ENCODE data around the gene CLEC2A.
A peak's percentile ranks its signal among the peaks of the same experiment; 100 is the strongest.
"Not testable (repeated sequence)": the region's sequence is repeated elsewhere in the genome, so short reads cannot be mapped to it uniquely, and the experiment has no call there.

Gene CLEC2A

DNA sequence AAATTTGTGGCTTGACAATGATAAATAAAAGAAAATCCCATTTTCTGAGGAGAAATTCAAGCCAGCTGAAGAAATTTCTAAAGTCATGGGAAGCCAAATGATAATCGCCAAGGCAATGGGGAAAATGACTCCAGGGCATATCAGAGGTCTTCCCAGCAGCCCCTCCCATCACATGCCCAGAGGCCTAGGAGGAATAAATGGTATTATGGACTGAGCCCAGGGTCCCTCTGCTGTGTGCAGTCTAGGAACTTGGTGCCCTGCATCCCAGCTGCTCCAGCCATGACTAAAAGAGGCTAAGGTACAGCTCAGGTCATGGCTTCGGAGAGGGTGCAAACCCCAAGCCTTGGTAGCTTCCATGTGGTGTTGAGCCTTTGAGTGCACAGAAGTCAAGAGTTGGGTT is 43.4 kb upstream of the CLEC2A start:
- TF ChIP-seq, protein P1, sequence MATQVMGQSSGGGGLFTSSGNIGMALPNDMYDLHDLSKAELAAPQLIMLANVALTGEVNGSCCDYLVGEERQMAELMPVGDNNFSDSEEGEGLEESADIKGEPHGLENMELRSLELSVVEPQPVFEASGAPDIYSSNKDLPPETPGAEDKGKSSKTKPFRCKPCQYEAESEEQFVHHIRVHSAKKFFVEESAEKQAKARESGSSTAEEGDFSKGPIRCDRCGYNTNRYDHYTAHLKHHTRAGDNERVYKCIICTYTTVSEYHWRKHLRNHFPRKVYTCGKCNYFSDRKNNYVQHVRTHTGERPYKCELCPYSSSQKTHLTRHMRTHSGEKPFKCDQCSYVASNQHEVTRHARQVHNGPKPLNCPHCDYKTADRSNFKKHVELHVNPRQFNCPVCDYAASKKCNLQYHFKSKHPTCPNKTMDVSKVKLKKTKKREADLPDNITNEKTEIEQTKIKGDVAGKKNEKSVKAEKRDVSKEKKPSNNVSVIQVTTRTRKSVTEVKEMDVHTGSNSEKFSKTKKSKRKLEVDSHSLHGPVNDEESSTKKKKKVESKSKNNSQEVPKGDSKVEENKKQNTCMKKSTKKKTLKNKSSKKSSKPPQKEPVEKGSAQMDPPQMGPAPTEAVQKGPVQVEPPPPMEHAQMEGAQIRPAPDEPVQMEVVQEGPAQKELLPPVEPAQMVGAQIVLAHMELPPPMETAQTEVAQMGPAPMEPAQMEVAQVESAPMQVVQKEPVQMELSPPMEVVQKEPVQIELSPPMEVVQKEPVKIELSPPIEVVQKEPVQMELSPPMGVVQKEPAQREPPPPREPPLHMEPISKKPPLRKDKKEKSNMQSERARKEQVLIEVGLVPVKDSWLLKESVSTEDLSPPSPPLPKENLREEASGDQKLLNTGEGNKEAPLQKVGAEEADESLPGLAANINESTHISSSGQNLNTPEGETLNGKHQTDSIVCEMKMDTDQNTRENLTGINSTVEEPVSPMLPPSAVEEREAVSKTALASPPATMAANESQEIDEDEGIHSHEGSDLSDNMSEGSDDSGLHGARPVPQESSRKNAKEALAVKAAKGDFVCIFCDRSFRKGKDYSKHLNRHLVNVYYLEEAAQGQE (IDR thresholded peaks at IDR 0.05; ENCODE audit: insufficient replicate concordance, low read depth), result no peak
- TF ChIP-seq SPI1 (IDR thresholded peaks at IDR 0.05; ENCODE audit: borderline replicate concordance, low read depth) (no peak), POLR2AphosphoS5 (IDR thresholded peaks at IDR 0.05; ENCODE audit: low read depth) (no peak), GABPA (IDR thresholded peaks at IDR 0.05; ENCODE audit: low read depth) (no peak)
- TF ChIP-seq, protein P2, sequence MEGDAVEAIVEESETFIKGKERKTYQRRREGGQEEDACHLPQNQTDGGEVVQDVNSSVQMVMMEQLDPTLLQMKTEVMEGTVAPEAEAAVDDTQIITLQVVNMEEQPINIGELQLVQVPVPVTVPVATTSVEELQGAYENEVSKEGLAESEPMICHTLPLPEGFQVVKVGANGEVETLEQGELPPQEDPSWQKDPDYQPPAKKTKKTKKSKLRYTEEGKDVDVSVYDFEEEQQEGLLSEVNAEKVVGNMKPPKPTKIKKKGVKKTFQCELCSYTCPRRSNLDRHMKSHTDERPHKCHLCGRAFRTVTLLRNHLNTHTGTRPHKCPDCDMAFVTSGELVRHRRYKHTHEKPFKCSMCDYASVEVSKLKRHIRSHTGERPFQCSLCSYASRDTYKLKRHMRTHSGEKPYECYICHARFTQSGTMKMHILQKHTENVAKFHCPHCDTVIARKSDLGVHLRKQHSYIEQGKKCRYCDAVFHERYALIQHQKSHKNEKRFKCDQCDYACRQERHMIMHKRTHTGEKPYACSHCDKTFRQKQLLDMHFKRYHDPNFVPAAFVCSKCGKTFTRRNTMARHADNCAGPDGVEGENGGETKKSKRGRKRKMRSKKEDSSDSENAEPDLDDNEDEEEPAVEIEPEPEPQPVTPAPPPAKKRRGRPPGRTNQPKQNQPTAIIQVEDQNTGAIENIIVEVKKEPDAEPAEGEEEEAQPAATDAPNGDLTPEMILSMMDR (IDR thresholded peaks at IDR 0.05; ENCODE audit: insufficient read depth, low read length), result no peak
- no peak for DNase-seq (ENCODE audit: low read depth in 1 of 2, low spot score in 1 of 2)
- H3K27ac ChIP-seq (replicated peaks), result no peak overlapping the region
- H3K27me3 ChIP-seq (ENCODE audit: insufficient read depth, poor library complexity, severe bottlenecking), result no peaks in the 10 kb centered on the region
- H3K4me3 ChIP-seq (replicated peaks; ENCODE audit: insufficient read depth, low read length), result no peak overlapping the region

DNA sequence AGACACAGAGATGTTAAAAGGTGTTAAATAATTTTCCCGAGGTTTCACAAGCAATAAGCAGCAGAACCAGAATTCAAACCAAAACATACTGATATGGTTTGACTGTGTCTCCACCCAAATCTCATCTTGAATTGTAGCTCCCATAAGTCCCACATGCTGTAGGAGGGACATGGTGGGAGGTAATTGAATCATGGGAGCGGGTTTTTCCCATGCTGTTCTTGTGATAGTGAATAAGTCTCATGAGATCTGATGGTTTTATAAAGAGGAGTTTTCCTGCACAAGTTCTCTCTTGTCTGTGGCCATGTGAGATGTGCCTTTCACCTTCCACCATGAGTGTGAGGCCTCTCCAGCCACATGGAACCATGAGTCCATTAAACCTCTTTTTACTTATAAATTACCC is 42.6 kb upstream of the CLEC2A start:
- peak overlapping the region; percentile 82 for H3K27ac ChIP-seq (replicated peaks)
- H3K4me3 ChIP-seq (replicated peaks; ENCODE audit: insufficient read depth, low read length); H3K27me3 ChIP-seq (ENCODE audit: insufficient read depth, poor library complexity, severe bottlenecking); DNase-seq (ENCODE audit: low read depth in 1 of 2, low spot score in 1 of 2): not testable (repeated sequence)

DNA sequence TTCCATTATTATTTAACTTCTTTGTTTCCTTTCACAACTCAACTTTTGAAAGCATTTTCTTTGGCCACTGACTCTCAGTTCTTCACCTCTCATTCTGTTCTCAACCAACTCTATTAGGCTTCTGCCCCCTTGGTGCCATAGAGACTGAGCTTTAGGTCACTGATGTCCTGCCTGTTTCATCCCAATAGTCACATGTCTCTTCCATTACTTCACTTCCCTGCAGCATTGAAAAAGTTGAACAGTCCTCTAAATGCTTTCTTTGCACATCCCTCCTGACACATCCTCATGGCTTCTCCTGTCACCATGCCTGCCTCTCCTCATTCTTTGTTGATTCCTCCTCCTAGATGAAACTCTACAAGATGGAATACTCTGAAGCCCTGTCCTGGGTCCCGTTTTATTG is 41.8 kb upstream of the CLEC2A start:
- H3K4me3 ChIP-seq (replicated peaks; ENCODE audit: insufficient read depth, low read length), result peak overlapping the region; percentile 71
- TF ChIP-seq GABPA (IDR thresholded peaks at IDR 0.05; ENCODE audit: low read depth) (no peak), SPI1 (IDR thresholded peaks at IDR 0.05; ENCODE audit: borderline replicate concordance, low read depth) (no peak), POLR2AphosphoS5 (IDR thresholded peaks at IDR 0.05; ENCODE audit: low read depth) (no peak)
- TF ChIP-seq, protein P1 (IDR thresholded peaks at IDR 0.05; ENCODE audit: insufficient replicate concordance, low read depth), result no peak
- TF ChIP-seq, protein P2 (IDR thresholded peaks at IDR 0.05; ENCODE audit: insufficient read depth, low read length), result no peak
- peak in 1 of 2 experiments; percentile 26 for DNase-seq (ENCODE audit: low read depth in 1 of 2, low spot score in 1 of 2)
- H3K27me3 ChIP-seq (ENCODE audit: insufficient read depth, poor library complexity, severe bottlenecking), result no peaks in the 10 kb centered on the region
- H3K27ac ChIP-seq (replicated peaks), result peak overlapping the region; percentile 82

DNA sequence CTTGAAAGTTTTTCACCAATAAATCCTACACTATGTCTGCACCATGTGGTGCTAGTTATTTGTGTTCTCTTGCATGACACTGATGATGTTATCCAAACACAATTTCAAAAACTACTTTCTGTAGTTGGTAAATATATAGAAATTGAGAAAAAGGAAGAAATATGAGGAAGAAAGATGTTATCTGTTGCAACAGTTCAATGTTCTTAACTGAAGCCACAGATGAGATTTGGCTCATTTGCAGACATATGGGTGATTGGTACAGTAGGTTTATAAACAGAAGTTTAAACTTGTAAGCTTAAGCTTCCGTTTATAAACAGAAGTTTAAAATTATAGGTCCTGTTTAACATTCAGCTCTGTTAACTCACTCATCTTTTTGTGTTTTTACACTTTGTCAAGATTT is 39.0 kb upstream of the CLEC2A start, which contains the start of gene CLEC12A:
CLEC12A (plus strand) TSS at position 229 of the 400 bp plus-strand sequence. CDS start 188 bp downstream, outside the sequence.
- Histone ChIP-seq H3K27ac (replicated peaks) (peak within 1 kb of the TSS; percentile 82), H3K27me3 (ENCODE audit: insufficient read depth, poor library complexity, severe bottlenecking) (no peaks in the 10 kb centered on the region), H3K4me3 (replicated peaks; ENCODE audit: insufficient read depth, low read length) (peak within 1 kb of the TSS; percentile 71)
- peak; percentile 50; the same call in 1 of the 2 replicates for TF ChIP-seq POLR2AphosphoS5 (IDR thresholded peaks at IDR 0.05; ENCODE audit: low read depth)
- TF ChIP-seq, protein P1 (IDR thresholded peaks at IDR 0.05; ENCODE audit: insufficient replicate concordance, low read depth), result peak; percentile 46
- no peak for TF ChIP-seq SPI1 (IDR thresholded peaks at IDR 0.05; ENCODE audit: borderline replicate concordance, low read depth)
- TF ChIP-seq, protein P2 (IDR thresholded peaks at IDR 0.05; ENCODE audit: insufficient read depth, low read length), result no peak
- no peak for TF ChIP-seq GABPA (IDR thresholded peaks at IDR 0.05; ENCODE audit: low read depth)
- peak; percentile 50 to 61 for DNase-seq (ENCODE audit: low read depth in 1 of 2, low spot score in 1 of 2)

All from HL-60 (cell line).